NCI-H2227 treated with DMSO at 0.1 percent for 48 hours (cell line): ENCODE data around the gene SPAG6.

Experiments used
- DNase-seq: peaks from one replicate; lab custom pipeline; 2025; lab: John Stamatoyannopoulos, UW

SPAG6 gene

GRCh38 chr10:22321924-22322640 lies 23.2 kb upstream of the SPAG6 start:
- DNase-seq: no peak

DNA sequence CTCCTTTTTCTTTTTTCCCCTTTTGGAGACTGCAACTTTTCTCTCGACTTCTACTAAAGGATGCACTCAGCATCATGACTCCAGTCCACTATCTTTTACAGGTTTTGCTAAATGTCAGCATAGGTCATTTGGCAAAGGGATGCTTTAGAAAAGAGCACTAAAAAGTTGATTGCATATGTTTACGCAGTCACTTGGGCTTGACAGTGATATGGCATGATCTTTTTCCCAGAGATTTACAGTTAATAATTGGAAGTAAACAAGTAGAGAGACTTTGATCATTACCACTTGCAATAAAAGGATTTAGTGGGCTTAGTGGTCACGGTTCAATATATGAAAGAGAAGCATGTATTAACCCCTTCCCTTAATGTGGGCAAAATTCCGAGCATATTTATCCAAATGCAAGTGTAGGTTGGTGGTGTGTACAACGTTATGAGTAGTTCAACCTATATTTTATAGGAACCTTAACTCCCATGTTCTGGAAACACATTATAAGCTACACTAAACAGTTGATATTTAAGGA lies 22.6 kb upstream of the SPAG6 start:
- no peak for DNase-seq

GRCh38 chr10:22323538-22324305 lies 21.6 kb upstream of the SPAG6 start:
- no peak for DNase-seq

GRCh38 chr10:22324413-22324812 lies 20.9 kb upstream of the SPAG6 start:
- no peak for DNase-seq

DNA sequence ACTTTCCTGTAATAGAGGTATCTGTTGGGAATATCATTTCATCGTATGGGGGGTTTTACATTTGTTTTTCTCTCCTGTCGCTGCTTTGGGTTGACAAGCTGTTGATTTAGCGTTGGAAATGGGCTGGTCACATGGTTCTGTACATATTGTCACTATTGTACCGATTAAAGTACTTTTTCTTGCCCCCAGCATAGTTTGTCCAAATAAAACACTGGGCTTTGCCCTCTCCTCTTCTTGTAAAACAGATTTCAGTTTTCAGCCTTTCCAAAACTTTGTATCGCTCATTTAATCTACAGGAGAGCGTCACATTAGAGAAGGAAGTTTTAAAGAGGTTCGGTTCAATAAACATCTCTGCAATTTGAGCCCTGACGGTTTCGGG lies 20.4 kb upstream of the SPAG6 start:
- DNase-seq: no peak

DNA sequence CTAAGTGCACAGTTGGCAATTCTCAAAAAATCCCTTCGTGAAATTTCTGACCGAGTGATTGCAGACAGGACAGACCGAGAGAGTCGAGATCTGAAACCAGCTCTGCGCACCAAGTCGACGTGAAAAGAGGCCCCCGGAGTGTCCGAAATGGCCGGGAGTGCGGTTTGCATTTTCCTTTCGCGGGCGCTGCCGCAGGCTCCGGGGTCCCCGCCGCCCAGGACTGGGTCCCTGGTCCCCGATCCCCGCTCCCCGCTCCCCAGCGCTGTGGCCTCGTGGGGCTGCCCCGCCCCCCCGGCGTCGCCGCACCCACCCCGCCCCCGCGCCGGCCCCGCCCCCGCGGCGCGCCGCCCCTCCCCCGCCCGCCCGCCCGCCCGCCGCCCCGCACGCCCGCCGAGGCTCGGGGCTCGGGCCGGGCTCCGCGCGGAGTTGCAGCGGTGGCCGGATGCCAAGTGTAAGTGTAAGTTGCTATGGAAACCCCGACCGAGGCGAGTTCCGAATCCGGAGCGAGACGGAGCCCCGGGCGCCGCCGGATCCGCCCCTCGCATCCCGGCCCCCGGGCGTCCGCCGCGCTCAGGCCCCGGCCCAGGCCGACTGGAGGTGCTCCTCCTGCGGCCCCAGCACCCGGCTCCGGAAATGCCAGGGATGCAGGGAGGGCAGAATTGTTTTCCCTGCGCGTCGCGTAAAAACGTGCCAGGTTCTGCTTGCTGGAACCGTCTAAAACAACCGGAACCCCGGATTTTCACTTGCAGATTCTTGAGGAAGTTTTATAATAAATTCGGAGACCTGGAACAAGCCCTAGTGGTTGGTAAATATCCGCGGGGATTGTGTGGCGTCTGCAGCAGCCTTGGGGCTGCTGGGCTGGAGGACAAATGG lies 19.8 kb upstream of the SPAG6 start:
- peak; percentile 42 for DNase-seq

DNA sequence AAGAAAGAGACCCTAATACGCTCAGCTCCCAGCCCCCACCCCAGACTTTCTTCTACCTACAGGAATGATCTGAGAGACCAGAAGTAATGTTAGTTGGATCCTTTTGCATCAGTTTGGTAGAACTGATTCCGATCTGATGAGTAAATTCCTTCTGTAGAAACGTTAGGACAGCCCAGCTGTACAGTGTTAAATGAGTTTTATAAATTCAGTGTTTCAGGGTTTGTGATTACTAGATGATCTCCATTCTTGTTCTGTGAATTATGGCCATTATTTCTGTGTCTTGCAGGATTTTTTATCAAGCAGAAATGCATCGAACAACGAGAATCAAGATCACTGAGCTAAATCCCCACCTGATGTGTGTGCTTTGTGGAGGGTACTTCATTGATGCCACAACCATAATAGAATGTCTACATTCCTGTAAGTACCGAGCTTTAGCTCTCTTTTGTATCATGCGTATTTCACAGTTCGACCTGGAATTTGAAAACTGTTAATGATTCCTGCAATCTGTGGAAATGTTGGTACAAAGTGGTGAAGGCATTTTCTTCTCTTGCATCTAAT lies 19.1 kb upstream of the SPAG6 start:
- DNase-seq: no peak

- DNase-seq: no peak
Observed at GRCh38 chr10:22329150-22329549, 16.1 kb upstream of the SPAG6 start.

- DNase-seq: no peak
Observed at GRCh38 chr10:22332116-22332692, 13.1 kb upstream of the SPAG6 start.

DNA sequence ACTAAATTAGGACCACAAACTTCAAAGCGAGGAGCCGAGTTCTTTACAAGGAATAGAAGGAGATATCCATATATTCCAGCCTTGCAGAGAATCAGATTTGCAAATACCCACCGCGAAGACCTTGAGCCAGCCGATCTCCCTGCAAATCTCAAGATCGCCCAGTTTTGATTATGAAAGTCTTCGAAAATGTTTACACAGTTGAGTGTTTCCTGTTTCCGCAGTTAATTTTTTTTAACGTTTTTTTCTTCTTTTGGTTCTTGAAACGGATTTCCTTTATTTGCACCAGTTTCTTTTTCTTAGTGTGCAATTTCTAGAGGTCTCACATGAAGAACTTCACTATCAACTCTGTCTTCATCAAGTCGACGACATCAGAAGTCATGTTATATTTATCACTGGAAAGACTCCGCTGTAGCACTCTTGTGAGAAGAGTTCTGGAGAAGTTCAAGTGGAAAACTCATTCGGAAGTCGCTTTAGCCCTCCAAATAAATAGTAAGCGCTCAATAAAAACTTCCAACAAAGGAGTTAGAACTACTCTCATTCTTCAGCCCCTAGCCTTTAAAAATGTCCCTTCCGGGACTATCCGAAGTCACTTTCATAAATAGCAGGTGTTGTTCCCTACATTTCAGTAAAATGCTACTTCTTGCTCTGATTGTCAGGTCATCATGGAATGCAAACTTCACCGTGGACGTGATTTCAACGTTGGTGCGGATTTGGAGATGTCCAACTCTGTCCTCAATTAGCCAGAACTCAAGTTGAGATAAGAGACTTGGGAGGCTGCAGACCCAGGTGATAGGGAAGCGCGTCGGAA lies 11.9 kb upstream of the SPAG6 start:
- no peak for DNase-seq

DNA sequence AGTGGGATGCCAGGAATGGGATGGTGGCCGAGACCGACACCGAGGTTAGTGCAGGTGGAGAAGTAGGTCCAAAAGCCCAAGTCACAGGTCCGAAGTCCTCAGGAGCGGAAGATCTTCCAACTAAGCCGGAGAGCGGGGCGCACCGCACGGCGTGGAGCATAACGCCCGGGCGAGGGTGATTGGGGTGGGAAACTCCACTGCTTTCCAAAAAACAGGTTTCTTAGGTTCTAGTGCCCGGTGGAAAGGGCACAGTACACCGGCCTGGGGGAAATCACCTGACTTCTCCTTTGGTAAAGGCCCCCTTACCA lies 11.4 kb upstream of the SPAG6 start:
- no peak for DNase-seq

GRCh38 chr10:22334414-22335172 lies 10.7 kb upstream of the SPAG6 start:
- no peak for DNase-seq

DNA sequence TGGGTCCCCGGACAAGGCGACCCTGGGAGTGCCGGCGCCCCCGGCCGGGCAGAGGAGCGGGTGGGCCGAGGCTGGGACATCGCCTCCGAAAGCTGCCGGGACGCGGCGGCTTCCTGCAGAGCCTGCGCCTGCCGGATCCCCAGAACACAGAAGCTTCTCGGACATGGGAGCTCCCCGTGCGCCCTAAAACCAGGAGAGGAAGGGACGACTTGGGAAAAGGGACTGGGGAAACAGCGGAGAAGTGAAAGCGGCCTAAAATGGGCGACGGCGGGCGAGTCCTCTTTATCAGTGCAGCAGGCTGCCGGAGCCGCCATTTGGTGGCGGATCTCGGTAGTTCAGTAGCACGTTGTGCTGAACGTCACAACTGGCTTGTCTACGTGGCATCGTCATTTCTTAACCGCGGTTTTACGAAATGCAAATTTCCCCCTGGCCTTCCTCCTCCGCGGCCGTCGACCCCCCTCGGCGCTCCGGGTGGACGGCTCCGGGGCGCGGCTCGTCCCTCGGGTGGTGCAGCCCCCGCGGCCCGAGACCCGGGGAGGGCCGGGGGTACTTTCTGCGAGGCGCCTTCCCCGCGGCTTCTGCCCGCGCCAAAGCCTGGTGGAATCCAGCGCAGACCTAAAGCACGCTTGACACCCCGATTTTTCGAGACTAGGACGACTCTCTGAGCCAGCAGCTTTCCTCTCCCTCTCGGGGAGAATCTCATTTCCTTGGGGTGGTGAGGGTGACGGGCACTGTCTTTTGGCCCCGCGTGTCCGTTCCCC lies 9.9 kb upstream of the SPAG6 start:
- DNase-seq: no peak

DNA sequence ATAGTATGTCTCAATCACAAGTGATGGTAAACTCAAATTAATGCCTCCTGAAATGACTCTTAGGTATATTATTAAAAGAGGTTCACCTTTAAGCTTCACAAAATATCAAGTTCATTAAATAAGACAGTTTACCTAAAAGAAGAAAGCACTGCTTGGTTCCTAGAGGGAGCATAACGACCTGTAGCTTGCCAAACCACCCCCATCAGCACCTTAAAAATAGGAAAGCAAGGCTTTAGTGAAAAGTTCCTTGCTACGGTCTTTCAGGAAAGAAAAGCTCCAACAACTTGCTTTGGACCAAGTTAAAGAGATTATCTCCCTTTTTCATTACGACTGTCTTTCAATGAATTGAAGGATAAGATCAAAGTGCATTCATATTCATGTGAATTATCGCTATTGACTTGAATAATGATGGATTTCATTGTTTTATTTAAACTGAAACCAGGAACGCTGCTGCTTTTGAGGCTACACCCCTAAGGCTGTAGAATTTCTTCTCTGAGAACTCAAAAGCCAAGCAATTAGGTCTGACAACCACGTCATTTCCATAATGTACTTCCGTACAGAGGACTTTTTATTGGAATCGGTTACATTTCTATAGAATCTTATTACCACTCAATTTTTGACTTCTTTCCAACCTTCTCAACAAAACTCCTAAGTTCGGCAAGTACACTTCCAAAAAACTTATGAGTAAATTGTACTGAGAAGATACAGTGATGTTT lies 7.0 kb upstream of the SPAG6 start:
- no peak for DNase-seq

- no peak for DNase-seq
Observed at GRCh38 chr10:22338931-22339330, 6.4 kb upstream of the SPAG6 start.

- no peak for DNase-seq
Observed at GRCh38 chr10:22339761-22340328, 5.5 kb upstream of the SPAG6 start.

GRCh38 chr10:22340329-22341189 lies 4.7 kb upstream of the SPAG6 start:
- DNase-seq: peak; percentile 66
